Measurements from ENCODE around the gene TTC7B.
"Not testable (repeated sequence)": the region's sequence is repeated elsewhere in the genome, so short reads cannot be mapped to it uniquely, and the experiment has no call there.

Gene TTC7B

GRCh38 chr14:90836692-90837063, 20.4 kb upstream of the TTC7B start:
- FAIRE-seq (no peak), DNase-seq (ENCODE audit: extremely low spot score, insufficient read length, low read depth) (no peak)

GRCh38 chr14:90831821-90832220, 15.6 kb upstream of the TTC7B start:
- DNase-seq (ENCODE audit: extremely low spot score, insufficient read length, low read depth) (no peak), FAIRE-seq (no peak)

DNA sequence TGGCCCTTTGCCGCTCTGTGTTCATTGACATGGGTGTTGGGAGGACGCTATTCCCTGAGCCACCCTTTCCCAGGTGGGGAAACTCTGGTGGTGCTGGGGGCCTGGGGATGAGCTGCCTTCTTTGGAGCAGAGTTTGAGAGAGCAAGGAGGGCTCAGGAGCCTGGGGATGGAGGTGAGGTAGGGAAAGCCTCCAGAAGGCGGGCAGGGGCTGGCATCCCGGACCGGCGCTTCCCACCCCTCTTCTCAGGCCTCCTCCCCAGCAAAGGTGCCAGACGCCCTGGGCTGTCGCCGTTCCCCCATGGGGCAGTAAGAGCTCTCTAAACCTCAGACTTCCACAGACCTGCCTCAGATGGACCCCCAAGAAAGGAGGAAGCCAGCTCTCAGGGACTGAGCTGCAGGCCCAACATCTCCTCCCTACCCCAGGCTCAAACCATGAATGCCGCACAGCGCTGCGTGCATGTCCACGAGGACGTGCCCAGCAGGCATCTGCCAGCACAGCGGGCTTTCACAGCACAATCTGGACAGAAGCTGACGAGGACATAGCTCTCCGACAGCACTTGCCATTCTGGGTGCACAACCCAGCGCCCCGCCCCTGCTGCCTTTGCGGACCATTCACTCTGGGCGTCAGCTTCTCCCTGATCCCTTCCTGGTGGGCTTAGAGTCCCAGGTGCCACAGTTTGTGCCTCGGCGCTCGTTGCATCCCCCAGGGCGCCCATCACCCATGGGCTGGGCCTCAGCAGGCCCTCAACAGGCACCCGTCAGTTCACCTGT, 14.9 kb upstream of the TTC7B start:
- DNase-seq (ENCODE audit: extremely low spot score, insufficient read length, low read depth) = no peak

DNA sequence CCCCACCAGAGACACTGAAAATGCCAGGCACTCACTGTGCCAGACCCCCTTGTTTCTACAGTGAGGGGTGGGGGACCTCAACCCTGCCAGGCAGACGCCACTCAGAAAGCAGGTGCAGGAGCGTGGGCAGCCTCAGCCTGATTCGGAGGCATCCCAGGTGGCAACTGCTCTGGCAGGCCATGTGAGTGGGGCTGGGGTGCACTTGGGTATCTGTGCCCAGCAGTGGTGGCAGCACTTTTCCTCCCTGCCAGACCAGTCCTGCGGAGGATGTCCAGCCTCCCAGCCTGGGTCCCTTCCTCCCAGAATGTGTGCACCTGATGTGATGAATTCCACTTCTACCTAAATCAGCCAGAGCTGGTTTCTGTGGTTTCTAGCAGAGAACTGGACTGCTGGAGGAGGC, 13.4 kb upstream of the TTC7B start:
- FAIRE-seq (no peak), DNase-seq (ENCODE audit: extremely low spot score, insufficient read length, low read depth) (no peak)

More for the DNA sequence above, 14.9 kb upstream of the TTC7B start:
- FAIRE-seq = no peak

DNA sequence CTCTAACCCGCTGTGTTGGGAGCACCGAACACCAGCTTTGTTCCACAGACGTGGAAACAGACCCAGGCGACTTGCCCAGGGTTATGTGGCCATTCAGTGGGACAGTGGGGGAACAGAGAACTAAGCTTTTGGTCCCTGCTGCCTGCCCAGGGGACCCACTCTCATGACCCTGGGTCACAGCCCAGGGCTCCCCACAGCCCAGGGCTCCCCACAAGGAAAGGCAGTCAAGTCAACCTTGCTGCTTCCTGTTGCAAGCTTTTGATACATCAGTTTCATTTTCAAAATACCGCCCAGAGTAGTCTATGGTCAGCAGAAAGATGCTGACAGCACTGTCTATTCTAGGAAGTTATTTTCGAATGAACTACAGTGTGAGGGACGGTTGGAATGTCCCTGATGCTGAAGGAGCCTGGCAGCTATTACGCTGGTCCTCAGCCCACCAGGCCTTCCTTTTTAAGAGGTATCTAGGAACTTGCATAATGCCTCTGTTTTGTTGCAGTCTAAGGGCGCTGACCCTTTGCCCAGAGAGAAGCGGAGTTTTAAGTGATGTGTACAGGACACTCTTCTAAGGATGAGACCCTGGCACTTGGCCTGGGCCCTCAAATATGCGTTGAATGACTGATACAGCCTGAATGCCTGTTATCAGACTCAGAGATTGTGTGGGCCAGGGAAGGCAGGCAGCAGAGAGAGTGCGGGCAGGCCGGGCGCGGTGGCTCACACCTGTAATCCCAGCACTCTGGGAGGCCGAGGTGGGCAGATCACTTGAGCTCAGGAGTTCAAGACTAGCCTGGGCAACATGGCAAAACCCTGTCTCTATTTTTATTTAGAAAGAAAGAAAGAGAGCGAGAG, 12.6 kb upstream of the TTC7B start:
- FAIRE-seq (peak; percentile 81), DNase-seq (ENCODE audit: extremely low spot score, insufficient read length, low read depth) (no peak)

DNA sequence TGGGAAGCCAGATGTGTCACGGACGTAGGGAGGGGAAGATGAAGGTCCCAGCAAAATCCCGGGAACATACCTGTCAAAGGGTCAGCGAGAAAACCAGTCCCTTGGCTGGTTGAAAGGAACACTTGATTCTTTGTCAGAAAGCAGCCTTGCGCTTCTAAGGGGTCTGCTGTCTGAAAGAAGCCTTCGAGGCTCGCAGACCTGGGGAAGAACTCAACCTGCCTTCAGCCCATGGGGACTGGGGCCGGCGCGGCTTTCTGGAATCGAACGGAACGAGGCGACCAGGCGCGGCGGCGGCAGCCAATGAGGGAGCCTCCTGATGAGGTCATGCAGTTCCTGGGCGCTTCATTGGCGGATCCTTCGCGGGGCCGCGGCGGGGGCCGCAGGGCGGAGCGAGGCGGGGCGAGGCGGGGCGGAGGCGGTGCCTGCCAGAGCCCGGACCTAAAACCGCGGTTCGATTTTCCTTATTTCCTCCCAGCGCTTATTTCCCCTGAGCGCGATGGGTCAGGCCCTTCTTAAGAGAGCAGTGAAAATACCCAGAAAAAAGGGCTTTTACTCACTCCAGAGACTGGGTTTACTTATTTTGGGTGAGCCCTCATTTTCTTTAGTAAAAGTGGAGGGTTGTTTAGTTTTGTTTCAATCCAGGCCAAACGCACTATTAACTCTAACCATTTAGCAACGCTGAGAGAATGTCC, 11.8 kb upstream of the TTC7B start:
- FAIRE-seq (peak; percentile 91), DNase-seq (ENCODE audit: extremely low spot score, insufficient read length, low read depth) (peak; percentile 87)

- DNase-seq (ENCODE audit: extremely low spot score, insufficient read length, low read depth); FAIRE-seq: not testable (repeated sequence)
These were observed 7.3 kb upstream of the TTC7B start for GRCh38 chr14:90823542-90823941.

GRCh38 chr14:90820958-90821357, 4.7 kb upstream of the TTC7B start:
- DNase-seq (ENCODE audit: extremely low spot score, insufficient read length, low read depth) (peak; percentile 37), FAIRE-seq (peak; percentile 41)

GRCh38 chr14:90819734-90820393, 3.6 kb upstream of the TTC7B start:
- no peak for FAIRE-seq
- no peak for DNase-seq (ENCODE audit: extremely low spot score, insufficient read length, low read depth)

DNA sequence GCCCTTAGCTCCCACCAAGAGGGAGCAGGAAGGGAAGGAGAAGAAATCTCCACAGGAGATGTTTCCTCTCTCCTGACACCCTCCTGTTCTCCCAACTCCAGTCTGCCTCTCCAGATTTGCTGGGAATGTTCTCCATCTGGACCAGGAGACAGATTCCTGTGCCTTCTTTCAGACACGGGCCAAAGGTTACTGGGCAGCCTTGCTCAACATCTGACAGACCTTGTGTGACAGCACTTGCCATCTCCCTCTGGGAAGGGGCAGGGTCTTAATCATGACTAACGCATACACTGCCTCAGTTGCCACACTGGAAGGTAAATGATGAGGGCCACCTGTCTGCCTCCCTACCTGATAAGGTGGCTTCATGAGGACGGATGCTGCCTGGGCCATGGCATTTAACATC, 2.5 kb upstream of the TTC7B start:
- no peak for FAIRE-seq
- DNase-seq (ENCODE audit: extremely low spot score, insufficient read length, low read depth) = no peak

DNA sequence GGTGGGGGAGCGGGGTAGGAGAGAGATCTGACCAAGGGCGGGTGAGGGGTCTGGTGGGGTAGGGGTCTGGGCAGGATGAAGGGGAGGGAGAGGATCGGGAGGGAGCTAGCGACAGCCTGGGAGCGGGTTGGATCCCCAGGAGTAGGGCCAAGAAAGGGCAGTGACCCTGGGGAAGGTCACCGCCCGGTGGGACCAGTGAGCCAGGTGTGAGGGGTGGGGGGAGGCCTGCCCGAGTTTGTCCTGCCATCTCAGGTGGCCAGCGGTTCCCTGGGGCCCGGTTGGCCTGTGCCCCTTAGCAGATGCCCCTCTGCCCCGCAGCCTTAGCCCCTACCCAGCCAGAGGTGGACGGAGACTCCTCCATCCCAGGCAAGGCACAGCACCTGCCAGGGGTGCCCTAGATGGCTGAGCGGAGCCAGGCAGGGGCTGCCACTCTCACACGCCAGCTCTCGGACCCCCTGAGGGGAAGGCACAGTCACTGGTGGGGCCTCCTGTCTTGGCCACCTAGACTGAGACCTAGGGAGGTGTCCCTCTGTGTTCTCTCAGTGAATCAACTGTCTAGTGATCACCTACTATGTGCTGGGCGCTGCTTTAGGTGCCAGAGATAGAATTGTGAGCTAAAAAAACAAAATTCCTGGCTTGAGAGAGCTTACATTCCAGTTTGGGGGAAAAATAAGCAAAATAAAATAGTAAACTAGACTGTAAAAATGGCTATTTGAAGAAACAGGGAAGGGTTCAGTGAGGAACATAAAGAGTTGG, 629 bp upstream of the TTC7B start:
- no peak for FAIRE-seq
- DNase-seq (ENCODE audit: extremely low spot score, insufficient read length, low read depth) = no peak

GRCh38 chr14:90815572-90815821, 733 bp downstream of the TTC7B start:
- FAIRE-seq = no peak
- DNase-seq (ENCODE audit: extremely low spot score, insufficient read length, low read depth) = no peak

- FAIRE-seq (no peak), DNase-seq (ENCODE audit: extremely low spot score, insufficient read length, low read depth) (no peak)
These were observed 1.2 kb downstream of the TTC7B start for GRCh38 chr14:90814806-90815571.

DNA sequence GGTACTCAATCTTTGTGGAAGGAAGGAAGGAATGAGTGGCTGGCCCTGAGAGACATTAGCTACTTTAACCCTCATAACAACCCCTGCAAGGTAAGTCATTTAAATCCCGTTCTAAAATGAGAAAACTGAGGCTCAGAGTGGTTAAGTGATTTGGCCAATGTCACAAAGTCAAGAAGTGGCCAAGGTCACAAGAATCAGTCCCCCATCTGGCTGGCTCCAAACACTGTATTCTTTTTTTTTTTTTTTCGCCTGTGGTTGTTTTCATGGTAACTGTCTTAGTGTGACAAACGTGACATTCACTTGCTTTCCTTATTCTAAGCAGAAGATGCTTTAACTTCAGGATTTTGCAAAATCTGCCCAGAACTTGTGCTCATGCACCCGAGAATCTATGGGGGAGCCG, 2.8 kb downstream of the TTC7B start:
- DNase-seq (ENCODE audit: extremely low spot score, insufficient read length, low read depth) (no peak), FAIRE-seq (no peak)

DNA sequence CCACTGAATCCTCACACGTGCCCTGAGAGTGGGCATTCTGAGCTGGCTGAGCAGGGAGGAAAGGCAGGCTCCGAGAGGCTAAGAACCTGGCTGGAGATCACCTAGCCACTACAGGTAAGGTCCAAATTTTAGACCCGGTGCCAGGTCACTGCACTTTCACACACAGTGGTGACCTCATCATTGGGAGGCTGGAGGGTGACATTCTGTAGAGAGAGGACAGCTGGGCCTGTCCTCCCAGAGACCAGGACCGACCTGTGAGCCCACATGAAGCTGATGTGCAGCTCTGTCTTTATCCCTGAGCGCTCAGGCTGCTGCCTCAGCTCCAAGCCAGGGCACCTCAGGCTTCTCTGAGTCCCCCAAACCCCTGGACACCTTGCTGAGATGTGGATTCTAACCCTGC, 4.1 kb downstream of the TTC7B start:
- DNase-seq (ENCODE audit: extremely low spot score, insufficient read length, low read depth) (no peak), FAIRE-seq (no peak)

- no peak for FAIRE-seq
- no peak for DNase-seq (ENCODE audit: extremely low spot score, insufficient read length, low read depth)
These were observed 4.6 kb downstream of the TTC7B start for GRCh38 chr14:90811641-90812040.

DNA sequence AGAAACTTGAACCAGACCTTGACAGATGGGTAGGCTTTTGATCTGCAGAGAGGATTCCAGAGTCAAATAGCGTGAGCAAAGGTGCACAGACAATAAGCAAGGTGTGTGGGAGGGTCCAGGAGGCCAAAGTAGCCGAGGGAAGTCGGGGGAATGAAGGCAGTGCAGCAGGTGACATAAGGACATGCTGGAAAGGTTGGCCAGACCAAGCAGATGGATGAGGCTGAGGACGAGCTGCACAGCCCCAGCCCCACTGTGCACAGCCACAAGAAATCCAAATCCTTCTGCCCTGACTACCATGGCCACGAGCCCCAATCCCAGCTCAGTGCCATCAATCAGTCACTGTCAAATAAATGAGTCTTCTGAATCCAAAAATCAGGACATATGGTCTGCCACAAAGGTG, 5.4 kb downstream of the TTC7B start:
- DNase-seq (ENCODE audit: extremely low spot score, insufficient read length, low read depth) (no peak), FAIRE-seq (no peak)

- FAIRE-seq (no peak), DNase-seq (ENCODE audit: extremely low spot score, insufficient read length, low read depth) (no peak)
These were observed 6.5 kb downstream of the TTC7B start for GRCh38 chr14:90809530-90810312.

All from GM18507 (cell line).